IPS-15b (cell line): Measurements from ENCODE around the gene KRTAP17-1.
"Not testable (repeated sequence)": the region's sequence is repeated elsewhere in the genome, so short reads cannot be mapped to it uniquely, and the experiment has no call there.

ENCODE experiments used
- H3K27me3 ChIP-seq: one replicate; pipeline ENCODE4 v1.6.1; 2013; ENCODE audit warnings: low read length; ENCODE audit not compliant: control insufficient read depth, insufficient read depth
- H3K36me3 ChIP-seq: one replicate; pipeline ENCODE4 v1.6.1; 2013; ENCODE audit warnings: low read length; ENCODE audit not compliant: control insufficient read depth, insufficient read depth
- H3K4me1 ChIP-seq: one replicate; pipeline ENCODE4 v1.6.1; 2013; ENCODE audit warnings: mild to moderate bottlenecking, low read length; ENCODE audit not compliant: control insufficient read depth, insufficient read depth
- H3K4me3 ChIP-seq: one replicate; pipeline ENCODE4 v1.5.1; 2013; ENCODE audit warnings: low read depth, low read length
- H3K9ac ChIP-seq: one replicate; pipeline ENCODE4 v1.6.1; 2013; ENCODE audit warnings: low read depth, mild to moderate bottlenecking, low read length
- H3K9me3 ChIP-seq: one replicate; pipeline ENCODE4 v1.6.1; 2013; ENCODE audit warnings: mild to moderate bottlenecking, low read length; ENCODE audit not compliant: control insufficient read depth, insufficient read depth

KRTAP17-1 gene

GRCh38 chr17:41315204-41315794, at the start of gene KRTAP17-1:
Gene KRTAP17-1 (minus strand): TSS chr17:41315710. CDS start chr17:41315650, 60 bp downstream.
- Histone ChIP-seq H3K4me3 (no peak within 1 kb of the TSS), H3K9me3 (no peaks in the 10 kb centered on the region), H3K27me3 (no peaks in the 10 kb centered on the region), H3K9ac (no peak within 1 kb of the TSS), H3K36me3 (no peaks in the 10 kb centered on the region), H3K4me1 (no peaks in the 10 kb centered on the region)

DNA sequence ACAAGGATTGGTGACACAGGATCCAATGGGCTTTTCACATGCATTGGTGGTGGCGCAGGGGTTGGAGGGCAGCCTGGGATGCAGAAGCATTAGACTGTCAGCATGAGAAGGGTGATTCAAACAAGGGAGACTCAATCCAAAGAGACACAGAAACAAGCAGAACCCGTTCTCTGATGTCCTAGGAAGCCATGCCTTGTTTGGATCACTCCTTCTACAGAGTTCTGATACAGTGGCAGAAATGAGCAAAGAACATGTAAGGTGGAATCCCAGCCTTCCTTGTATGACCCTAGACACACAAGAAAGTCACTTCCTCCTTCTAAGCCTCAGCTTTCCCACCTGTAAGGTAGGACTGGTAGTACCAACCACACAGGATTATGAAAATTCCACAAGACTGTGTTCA, 48.4 kb upstream of the KRTAP17-1 start:
- no peak overlapping the region for H3K9ac ChIP-seq
- H3K9me3 ChIP-seq = no peaks in the 10 kb centered on the region
- H3K4me3 ChIP-seq = no peak overlapping the region
- no peaks in the 10 kb centered on the region for H3K4me1 ChIP-seq
- no peaks in the 10 kb centered on the region for H3K27me3 ChIP-seq
- H3K36me3 ChIP-seq = no peaks in the 10 kb centered on the region

- Histone ChIP-seq H3K4me3 (no peak overlapping the region), H3K9ac (no peak overlapping the region), H3K9me3 (no peaks in the 10 kb centered on the region), H3K4me1 (no peaks in the 10 kb centered on the region), H3K27me3 (no peaks in the 10 kb centered on the region), H3K36me3 (no peaks in the 10 kb centered on the region)
Measured at GRCh38 chr17:41360296-41360995, 44.9 kb upstream of the KRTAP17-1 start.

- no peaks in the 10 kb centered on the region for H3K4me1 ChIP-seq
- no peak overlapping the region for H3K9ac ChIP-seq
- H3K27me3 ChIP-seq = no peaks in the 10 kb centered on the region
- no peaks in the 10 kb centered on the region for H3K36me3 ChIP-seq
- H3K9me3 ChIP-seq = no peaks in the 10 kb centered on the region
- H3K4me3 ChIP-seq = no peak overlapping the region
Measured at GRCh38 chr17:41354536-41354935, 39.0 kb upstream of the KRTAP17-1 start.

DNA sequence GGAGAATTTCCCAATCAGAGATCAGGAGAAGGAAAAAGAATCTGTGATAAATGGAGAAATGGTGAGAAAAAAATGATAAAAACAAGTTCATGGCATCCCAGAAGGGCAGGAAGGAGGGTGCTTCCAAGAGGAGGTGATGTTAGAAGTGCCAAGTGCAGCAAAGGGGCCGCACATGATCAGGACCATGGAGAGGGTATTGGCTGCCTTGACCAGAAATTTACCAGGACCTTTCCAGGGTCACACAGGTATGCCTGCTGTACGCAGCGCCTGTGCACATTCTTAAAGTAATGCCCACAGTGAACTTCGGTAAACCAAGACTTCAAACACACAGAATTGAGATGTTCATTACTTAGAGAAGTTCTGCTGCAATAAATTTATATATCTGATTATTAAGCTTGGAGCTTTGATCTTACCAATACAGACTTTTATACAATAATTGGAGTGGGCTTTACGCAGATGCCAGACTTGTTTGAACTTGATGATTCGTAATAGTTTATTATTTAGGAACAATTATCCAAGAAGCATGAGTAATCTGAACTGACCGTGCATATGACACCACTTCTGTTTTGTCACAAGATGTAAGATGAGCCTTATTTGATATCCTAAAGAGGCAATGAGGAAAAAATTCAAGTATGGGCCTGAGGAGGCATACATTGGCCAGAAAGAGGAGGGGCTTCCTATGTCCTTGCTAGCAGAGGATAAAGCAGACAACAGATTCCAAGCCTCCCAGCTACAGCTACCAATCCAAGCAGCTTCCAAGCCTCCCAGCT, 37.3 kb upstream of the KRTAP17-1 start:
- no peak overlapping the region for H3K4me3 ChIP-seq
- H3K27me3 ChIP-seq = no peaks in the 10 kb centered on the region
- H3K9me3 ChIP-seq = no peaks in the 10 kb centered on the region
- H3K36me3 ChIP-seq = no peaks in the 10 kb centered on the region
- no peaks in the 10 kb centered on the region for H3K4me1 ChIP-seq
- no peak overlapping the region for H3K9ac ChIP-seq

GRCh38 chr17:41351177-41351576, 35.7 kb upstream of the KRTAP17-1 start:
- no peaks in the 10 kb centered on the region for H3K4me1 ChIP-seq
- H3K27me3 ChIP-seq = no peaks in the 10 kb centered on the region
- no peaks in the 10 kb centered on the region for H3K36me3 ChIP-seq
- H3K4me3 ChIP-seq = no peak overlapping the region
- no peak overlapping the region for H3K9ac ChIP-seq
- H3K9me3 ChIP-seq = no peaks in the 10 kb centered on the region

DNA sequence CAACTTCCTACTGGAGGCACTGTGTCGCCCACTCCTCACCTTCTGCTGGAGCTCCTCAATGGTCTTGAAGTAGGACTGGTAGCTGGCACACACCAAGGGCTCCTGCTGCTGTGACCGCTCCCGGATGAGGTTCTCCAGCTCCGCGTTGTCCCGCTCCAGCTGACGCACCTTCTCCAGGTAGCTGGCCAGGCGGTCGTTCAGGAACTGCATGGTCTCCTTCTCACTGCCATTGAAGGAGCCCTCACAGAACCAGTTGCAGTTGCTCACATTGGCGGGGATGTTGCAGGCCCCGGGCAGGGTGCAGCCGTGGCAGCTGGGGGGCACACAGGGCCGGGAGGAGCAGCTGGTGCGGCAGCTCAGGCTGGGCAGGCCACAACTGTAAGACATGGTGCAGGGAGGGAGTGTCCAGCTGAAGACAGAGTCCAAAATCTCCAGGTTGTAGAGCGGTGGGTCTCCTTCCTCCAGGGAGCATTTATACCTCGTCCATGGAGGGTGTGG, 34.9 kb upstream of the KRTAP17-1 start, which contains the start of gene KRT33A:
TSS of gene KRT33A (minus strand) at position 448 of the 498 bp plus-strand sequence. CDS start at position 387, 61 bp downstream.
- H3K9me3 ChIP-seq, H3K9ac ChIP-seq, H3K27me3 ChIP-seq: not testable (repeated sequence)

GRCh38 chr17:41347869-41348760, 32.6 kb upstream of the KRTAP17-1 start:
- Histone ChIP-seq H3K4me3 (no peak overlapping the region), H3K4me1 (no peaks in the 10 kb centered on the region), H3K9ac (no peak overlapping the region), H3K9me3 (no peaks in the 10 kb centered on the region), H3K36me3 (no peaks in the 10 kb centered on the region), H3K27me3 (no peaks in the 10 kb centered on the region)

More for the DNA sequence above, 34.9 kb upstream of the KRTAP17-1 start, which contains the start of gene KRT33A:
- not testable (repeated sequence) for H3K4me3 ChIP-seq, H3K36me3 ChIP-seq, H3K4me1 ChIP-seq

GRCh38 chr17:41346421-41346820, 30.9 kb upstream of the KRTAP17-1 start:
- not testable (repeated sequence) for H3K27me3 ChIP-seq, H3K9me3 ChIP-seq, H3K4me1 ChIP-seq, H3K36me3 ChIP-seq, H3K9ac ChIP-seq, H3K4me3 ChIP-seq

GRCh38 chr17:41345992-41346391, 30.5 kb upstream of the KRTAP17-1 start:
- no peaks in the 10 kb centered on the region for H3K36me3 ChIP-seq
- H3K9ac ChIP-seq = no peak overlapping the region
- H3K9me3 ChIP-seq = no peaks in the 10 kb centered on the region
- H3K4me1 ChIP-seq = no peaks in the 10 kb centered on the region
- H3K4me3 ChIP-seq = no peak overlapping the region
- no peaks in the 10 kb centered on the region for H3K27me3 ChIP-seq

DNA sequence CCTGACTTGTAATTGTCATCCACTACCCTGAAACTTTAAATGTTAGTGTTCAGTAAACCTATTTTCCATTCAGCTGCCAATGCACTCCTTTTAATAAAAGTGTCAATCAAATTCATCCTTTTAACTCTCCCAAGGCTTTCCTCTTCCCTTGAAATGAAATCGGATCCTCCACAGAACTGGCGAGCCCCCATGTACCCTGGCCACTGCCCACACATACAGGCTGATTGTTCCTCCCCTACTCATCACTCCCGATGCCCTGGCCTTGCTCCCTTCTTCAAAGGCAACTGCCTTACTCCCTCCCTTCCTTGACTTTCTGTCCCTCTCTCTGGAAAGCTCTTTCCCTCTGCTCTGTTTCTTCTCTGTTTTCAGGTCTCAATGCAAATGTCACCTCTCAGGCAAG, 27.5 kb upstream of the KRTAP17-1 start:
- Histone ChIP-seq H3K9me3 (no peaks in the 10 kb centered on the region), H3K27me3 (no peaks in the 10 kb centered on the region), H3K9ac (no peak overlapping the region), H3K4me1 (no peaks in the 10 kb centered on the region), H3K36me3 (no peaks in the 10 kb centered on the region), H3K4me3 (no peak overlapping the region)
